Limb (tissue), 2 donors: Measurements from ENCODE around the gene WFIKKN1.
"Not testable (repeated sequence)": the region's sequence is repeated elsewhere in the genome, so short reads cannot be mapped to it uniquely, and the experiment has no call there.

Experiments used
- DNase-seq, 2 donors: peaks; one replicate each; pipeline ENCODE4 v3.0.0-alpha.2; 2016; ENCODE audit errors: extremely low spot score in 2 of 2

Gene WFIKKN1

DNA sequence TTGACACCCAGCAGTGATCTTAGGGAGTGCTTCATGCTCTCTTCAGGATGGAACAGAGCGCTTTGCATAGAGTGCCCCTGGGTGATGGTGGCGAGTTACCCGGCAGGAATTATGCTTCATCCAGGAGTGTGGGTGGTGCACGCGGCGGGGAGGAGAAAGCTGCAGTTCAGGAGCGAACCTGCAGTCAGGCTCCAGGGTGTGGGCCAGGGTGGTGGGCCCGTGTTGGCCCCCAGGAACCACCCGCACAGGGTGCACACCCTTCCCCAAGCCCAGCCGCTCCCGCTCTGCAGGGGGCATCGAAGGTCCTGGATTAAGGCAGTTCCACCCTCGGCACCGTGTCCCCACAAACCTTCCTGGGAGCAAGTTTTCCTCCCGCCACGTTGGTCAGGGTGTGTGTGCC, 37.0 kb upstream of the WFIKKN1 start:
- no peak for DNase-seq

DNA sequence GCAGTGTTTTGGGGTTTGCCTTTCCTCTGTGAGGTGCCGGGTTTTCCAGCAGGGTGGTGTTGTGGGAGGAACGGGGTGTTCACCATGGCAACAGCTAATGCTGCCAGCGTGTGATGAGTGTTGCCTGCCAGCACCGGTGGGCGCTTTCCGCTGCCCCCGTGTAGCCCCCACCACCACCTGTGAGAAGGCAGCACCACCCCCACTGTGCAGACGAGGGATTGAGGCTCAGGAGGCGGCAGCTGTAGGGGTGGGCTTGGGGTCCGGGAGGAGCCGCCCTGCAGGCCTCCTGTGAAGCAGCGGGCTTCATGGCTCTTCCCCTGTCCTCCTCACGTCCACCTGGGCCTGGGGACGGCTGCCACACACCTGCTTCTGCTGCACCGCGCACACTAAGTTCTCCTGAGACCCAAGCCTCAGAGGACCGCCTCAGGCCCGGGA, 35.7 kb upstream of the WFIKKN1 start:
- peak in 1 of 2 donors; percentile 23 for DNase-seq

DNA sequence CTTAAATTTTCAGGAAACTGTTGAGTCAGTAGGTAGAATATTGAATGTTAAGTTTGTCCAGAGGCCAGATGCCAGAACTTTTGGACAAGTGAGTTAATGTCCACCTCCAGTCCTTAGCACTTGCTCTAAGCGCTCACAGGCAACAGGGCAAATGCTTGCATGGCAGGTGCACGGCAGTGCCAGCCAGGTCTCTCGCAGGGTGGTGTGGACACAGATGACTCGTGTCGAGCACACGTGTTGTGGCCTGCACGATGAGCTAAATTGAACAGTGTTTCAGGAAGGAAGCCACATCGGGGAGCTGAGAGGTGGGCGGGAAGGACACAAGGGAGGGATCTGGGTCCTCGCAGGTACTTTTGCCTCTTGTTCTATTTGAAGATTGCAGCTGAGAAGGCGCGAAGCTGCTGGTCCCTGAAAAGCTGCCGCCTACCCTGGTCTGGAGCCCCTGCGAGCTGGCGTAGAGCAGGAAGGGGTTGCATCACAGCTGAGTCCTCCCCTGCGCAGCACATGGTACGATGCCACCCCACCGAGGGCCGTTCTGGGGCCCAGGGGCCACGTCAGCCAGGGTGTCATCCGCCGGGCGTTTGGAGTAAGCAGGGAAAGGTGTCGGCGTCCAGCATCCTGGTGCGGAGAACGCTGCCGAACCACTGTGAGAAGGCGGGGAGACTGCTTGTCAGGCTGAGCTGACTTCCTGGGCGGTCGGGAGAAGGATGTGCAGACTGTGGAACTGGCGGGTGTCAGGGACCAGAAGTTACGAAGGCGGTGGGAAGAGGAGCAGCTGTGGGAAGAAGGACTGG, 34.6 kb upstream of the WFIKKN1 start:
- no peak for DNase-seq

DNA sequence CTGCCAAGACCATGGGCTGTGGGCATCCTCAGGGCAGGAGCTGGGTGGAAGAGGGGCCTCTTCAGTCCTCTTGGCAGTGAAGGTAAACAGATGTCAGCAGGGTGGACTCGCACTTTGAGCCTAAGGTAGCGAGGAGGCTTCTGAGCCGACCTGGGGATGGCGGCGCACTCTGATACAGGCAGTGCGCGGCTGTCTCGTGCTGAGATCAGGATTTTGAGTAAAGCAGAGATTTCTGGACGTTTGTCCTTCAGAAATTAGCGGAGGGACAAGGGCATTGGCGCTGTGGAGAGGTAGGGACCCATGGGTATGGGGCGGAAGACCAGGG, 34.1 kb upstream of the WFIKKN1 start:
- no peak for DNase-seq

DNA sequence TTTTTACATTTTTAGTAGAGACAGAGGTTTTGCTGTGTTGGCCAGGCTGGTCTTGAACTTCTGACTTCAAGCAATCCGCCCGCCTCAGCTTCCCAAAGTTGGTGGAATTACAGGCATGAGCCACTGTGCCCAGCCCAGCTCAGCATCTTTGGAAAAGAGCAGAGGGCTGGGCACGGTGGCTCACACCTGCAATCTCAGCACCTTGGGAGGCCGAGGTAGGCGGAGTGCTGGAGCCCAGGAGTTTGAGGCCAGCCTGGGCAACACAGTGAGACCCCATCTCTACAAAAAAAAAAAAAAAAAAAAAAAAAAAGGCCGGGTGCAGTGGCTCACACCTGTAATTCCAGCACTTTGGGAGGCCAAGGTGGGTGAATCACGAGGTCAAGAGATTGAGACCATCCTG, 33.1 kb upstream of the WFIKKN1 start:
- DNase-seq = not testable (repeated sequence)

DNA sequence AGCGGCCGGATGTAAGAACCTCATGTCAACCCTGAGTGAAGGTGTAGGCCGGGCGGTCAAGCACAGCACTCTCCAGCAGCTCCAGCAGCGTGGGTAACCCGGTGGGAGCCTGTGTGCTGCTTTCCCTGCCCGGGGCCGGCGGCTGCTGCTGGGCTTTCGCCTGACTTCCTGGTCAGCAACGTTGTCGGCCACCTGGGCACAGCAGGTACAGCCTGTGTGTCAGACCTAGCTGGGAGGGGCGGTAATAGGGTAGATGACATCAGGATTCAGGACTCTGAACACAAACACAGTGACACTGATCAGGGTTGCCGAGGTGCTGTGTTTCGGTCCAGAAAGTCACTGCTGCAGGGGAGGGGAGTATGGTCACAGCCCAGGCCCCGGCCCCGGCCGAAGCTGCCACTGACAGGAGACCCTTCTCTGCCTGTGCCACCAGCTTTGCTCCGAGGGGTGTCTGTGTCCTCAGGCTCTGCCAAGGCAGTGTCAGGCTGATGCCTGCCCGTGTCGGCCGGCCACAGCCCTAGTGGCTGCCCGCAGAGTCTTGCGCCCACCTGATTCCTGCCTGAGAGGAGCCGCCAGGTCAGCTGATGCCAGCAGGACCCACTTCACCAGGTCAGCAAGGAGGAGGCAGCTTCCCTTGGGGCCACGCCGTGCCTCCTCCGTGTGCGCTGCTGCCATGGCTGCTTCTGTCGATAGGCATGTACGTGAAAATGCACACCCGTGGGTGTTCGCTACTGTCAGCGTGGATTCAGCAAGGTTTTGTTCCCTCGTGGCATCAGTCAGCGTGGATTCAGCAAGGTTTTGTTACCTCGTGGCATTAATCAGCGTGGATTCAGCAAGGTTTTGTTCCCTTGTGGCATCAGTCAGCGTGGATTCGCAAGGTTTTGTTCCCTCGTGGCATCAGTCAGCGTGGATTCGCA, 31.7 kb upstream of the WFIKKN1 start:
- no peak for DNase-seq

DNA sequence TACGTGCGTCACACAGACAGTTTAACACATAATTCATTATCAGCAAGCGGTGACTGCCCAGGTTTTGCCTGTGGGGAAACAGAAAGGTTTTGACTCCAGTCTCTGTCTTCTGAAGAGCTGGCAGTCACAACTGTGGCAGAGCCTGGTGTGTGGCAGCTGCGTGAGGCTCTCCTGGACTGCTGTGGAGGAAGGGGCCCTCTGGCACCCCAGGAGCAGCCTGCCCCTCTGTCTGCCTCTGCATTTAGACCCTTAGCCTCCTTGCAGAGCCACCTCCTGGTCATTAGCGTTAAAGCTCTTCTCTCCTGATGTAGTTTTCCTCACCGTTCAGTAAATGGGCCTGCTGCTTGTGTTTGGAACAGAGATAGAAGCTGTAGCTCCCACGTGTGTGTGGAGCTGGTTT, 30.0 kb upstream of the WFIKKN1 start:
- DNase-seq = no peak

DNA sequence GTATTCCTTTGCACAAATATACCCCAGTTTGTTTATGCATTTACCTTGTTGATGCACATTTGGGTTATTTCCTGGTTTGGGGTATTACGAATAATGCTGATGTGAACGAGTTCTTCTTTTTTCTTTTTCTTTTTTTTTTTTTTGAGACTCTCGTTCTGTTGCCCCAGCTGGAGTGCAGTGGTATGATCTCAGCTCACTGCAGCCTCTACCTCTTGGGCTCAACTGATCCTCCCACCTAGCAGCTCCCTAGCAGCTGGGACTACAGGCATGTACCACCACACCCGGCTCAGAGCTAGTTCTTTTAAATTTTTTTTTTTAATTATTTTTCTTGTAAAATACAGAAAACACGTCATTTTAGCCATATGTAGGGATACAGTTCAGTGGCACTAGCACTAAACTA, 26.9 kb upstream of the WFIKKN1 start:
- no peak for DNase-seq

DNA sequence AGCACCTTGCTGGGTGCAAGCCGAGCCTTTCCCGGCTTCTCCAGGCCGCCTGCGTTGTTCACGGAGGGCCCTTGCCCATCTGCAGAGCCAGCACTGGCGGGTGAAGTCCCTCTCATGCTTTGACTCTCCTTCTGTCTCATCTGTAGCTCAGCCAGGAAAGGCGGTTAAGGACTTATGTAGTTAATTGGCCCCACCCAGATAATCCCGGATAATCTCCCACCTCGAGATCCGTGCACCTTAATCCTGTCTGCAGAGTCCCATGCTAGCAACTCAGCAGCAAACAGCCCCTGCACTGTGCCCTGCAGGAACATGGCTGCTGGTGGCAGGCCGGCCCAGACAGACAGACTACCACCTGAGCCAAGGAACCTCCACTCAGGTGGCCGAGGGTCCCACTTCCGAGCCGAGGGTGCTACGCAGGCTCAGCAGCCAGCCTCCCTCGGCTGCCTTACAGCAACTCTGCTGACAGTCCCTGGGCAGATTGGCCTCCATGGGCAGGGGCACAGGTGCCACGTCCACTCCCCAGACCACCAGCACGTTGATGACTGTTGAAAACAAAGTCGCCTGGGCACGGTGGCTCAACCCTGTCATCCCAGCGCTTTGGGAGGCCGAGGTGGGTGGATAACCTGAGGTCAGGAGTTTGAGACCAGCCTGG, 24.0 kb upstream of the WFIKKN1 start:
- no peak for DNase-seq

DNA sequence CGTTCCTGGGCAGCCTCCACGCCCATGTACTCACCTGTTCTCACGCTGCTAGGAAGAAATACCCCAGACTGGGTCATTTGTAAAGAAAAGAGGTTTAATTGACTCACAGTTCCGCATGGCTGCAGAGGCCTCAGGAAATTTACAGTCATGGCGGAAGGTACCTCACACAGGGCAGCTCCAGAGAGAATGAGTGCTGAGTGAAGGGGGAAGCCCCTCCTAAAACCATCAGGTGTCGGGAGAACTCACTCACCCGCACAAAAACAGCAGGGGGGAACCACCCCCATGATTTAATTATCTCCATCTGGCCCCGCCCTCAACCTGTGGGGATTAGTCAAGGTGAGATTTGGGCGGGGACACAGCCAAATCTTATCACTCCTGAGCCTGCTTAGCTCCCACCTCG, 22.8 kb upstream of the WFIKKN1 start:
- DNase-seq = no peak

DNA sequence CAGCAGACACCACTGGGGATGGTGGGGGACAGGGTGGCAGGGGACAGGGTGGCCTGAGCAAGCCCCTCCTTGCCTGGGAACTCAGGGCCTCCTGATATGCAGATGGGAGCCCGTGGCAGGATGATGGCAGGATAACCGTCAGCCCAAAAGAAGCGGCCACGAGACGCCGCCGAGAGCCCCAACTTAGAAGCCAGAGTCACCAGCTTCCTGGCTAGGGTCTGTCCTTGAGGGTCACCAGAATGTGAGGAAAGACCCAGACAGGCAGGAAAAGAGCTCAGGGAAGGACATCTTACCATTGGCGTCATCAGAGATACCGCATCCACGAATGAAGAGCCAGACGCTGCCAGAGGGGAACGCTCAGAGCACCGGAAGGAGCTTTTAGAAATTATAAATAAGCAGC, 21.5 kb upstream of the WFIKKN1 start:
- DNase-seq = no peak

DNA sequence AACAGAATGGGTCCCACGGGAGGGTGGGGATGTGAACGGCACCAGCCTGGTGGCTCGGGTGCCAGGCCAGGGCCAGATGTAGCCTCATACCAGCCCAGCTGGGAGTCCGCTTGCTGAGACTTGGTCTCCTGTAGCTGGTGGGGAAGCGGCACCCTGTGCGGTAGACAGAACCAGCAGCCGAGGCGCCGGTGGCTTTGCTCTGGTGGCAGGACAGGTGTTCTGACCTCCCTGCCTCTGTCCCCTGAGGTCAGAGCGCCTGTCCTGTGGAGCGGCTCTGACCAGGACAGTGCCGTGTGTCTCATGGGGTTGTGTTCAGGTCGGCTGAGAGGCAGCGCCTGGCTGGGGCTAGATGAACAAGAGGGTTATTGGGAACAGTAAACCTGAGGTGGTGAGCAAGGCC, 20.8 kb upstream of the WFIKKN1 start:
- DNase-seq = no peak

DNA sequence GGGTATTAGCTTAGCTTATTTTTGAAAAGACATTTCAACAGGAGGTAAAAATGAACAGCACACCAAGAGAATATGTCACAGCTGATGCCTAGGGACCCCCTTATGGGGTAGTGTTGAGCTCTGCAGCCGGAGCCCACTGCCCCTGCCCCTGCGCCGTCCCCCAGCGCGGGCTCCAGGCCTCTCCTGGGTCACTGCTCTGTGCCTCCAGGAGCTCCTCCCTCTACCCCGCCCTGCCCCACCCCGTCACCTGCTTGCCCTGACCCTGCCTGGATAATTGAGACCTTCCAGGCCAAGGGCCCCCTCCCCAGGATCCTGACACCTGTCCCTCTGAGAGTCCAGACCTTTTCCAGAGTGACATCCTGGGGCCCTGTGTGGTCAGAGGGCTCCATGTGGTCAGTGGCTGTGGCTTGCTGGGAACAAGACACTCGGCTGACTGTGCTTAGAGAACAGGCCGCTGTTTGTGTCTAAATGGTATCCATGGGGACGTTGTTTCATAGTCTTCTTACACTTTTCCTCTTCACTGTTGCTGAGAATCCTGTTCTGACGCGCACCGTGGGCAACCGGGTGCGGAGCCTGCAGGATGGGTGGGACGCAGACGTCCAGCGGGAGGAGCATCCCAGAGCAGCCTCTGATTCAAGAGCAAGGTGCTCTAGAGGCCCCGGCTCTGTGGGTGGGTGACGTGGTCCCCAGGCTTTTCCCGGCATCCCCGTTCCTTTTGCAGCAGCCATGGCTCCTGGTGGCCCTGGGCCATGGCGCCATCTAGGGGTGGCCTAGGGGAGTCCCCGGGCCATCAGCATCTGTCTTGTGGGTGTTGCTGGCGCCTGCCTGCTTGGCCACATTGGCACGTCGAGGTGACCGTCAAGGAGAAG, 20.0 kb upstream of the WFIKKN1 start:
- DNase-seq = no peak

DNA sequence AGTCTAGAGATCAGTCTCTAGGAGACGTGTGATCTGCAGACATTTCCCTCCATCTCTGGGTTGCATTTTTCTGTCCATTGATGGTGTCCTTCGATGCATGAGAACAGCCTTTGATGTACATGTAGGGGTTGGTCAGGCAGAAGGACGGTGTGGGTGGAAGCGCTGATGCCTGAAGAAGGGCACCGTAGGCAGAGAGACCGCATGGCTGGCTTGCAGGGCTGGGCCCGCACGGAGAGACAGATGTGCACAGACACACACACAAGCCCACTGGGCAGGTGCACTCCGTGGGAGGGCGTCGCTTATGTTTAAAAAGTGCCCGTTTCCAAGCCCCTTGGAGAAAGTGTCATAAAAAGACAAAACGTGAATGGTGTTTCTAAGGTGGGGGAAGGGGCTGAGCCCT, 15.7 kb upstream of the WFIKKN1 start:
- no peak for DNase-seq

DNA sequence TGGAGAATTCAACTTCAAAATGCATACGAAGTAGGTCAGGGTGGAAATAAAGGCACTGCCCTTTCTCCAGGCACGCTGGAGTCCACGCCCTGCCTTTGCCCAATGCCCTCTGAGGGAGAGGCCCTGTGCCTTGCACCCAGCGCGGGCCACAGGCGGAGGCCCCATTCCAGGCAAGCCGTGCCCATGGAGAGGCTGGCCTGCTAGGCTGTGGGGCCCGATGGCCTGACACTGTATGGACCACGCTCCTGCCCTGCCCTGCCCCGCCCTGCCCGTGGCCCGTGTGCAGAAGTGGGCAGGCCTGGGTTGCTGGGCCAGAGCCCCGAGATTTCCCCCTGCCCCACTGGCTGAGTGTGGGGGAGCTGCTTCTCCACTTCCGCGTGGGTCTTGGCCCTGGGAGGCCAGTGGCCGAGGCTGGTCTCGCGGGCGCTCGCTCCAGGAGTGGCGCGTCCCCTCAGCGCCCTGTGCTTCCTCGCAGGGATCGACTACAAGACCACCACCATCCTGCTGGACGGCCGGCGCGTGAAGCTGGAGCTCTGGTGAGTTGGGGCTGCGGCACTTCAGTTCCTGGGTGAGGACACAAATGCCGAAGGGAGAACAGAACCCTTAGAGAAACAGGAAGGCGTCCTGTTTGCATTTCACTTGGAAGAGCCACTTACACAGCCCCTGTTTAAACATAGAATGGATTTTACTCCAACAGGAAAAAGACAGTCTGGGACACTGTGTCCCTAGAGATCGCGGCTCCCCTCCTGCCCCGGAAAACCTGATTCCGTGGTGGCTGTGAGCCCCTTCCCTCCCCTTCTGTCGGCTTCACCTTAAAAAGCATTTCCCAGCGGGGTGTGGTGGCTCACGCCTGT, 13.8 kb upstream of the WFIKKN1 start:
- no peak for DNase-seq

DNA sequence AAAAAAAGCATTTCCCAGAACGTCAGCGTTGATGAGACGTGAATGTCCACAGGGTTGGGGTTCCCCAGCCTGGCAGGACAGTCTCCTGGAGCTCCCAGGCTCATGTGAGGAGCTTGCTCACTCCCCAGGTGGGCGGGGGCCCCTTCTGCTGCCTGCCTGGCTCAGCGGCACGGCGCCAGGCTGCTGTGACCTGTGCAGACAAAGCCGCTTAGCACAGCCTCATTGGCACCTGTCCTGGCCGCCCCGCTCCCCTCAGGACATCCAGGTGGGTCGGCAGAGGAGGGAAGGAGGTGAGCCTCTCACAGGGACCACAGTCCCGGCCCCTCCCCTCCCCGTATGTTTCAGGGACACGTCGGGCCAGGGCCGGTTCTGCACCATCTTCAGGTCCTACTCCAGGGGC, 12.9 kb upstream of the WFIKKN1 start:
- DNase-seq = no peak

DNA sequence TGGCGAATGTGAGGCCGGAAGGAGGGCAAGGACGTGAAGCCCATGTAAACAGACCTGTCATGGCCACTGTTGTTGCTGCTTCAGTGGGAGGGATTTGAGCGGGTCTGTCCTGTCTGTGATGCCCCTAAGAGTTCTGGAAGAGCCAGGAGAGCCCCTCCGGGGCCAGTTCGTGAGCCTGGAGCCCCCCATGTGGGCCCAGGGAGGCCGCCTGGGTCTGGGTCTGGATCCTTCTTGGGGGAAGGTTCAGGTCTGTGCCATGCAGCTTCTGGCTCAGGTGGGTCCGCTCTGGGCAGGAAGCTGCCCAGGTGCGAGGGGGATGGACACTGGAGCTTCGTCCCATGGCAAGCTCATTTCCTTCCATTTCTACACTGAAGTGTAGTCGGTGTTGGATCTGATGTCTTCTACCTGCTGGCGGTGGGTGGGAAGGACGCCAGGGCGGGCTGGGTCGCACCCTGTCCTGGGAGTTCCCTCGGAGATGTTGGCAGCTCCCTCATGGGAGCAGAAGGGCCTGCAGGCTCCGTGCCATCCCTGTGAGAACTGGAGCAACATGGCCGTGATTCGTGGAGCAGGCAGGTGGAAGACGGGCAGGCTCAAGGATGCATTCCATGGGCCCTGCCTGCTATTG, 11.2 kb upstream of the WFIKKN1 start:
- no peak for DNase-seq

DNA sequence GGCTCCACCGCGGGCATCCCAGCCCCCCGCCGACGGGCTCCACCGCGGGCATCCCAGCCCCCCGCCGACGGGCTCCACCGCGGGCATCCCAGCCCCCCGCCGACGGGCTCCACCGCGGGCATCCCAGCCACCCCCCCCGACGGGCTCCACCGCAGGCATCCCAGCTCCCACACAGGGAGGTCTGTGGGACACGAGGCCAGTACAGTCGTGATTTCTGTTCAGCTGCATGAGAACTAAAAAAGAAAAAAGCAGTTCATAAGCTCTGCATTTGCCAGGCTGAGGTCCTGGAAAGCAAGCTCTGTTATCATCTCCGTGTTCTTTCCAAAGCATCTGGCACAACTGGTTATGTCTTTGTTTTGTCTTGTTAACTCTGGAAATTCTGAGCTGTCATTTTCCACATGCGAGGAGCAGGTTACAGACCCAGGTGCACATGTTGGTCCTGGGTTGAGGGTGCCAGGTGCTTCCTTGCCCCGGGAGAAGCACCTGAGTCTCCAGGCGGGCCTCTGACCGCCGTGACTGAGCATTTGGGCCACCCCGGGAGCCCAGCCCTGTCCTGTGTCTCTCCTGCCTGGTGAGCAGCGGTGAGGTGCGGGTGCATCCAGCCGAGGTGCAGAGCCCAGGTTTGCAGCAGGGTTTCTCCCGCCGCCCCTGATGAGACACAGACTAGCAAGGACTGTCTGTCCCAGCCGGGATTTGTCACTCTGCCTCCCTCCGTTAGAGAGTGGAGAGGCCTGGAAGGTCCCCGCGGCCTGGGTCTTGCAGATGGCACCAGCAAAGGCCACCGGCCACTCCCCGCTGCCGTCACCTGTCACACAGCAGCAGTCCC, 9.9 kb upstream of the WFIKKN1 start:
- DNase-seq = no peak

DNA sequence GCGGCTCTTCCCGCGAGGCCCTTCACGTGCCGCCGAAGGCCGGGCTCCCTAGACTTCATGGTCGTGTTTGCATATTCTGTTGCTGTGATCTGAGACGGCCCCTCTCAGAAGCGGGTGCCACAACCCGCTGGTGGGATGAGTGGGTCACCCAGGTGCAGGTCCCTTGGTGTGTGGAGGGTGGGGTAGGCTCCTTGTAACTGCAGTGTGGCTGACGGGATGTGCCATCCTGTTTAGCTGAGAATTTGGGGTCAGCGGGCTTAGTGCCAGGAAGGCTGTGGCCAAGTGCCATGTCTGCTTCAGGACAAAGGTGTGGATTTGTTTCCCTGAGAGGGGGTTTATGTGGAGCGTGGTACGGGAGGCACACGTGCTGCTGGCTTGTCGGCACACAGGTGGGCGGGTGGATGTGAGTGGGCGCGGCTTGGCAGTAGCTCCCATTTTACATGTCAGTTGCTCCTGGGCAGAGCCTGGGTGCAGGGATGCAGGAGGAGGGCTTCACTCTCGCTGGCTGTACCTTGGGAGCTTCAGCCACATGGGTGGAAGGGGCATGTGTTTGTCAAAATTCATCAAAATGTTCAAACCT, 9.2 kb upstream of the WFIKKN1 start:
- peak in 1 of 2 donors; percentile 32 for DNase-seq
